MCF 10A (cell line): ENCODE results near the gene SHLD1. TPM values are rescaled to one million over a fixed set of nuclear protein-coding genes. Genes with fewer than 3 reads are reported as not detected.
A peak's percentile ranks its signal among the peaks of the same experiment; 100 is the strongest.

Experiments used
- BruUV-seq: library from RNA; stranded (reverse); fragments of 400-500 nt; replicated peaks from 2 replicates; lab custom pipeline; 2021; lab: Mats Ljungman, UMichigan
- CTCF ChIA-PET: fragments of 300-600 bp; sonication (Branson Sonifier 250); formaldehyde crosslinking; extraction: SDS; loops from one replicate; lab custom pipeline; 2021; ENCODE audit warnings: antibody characterized with exemption, inconsistent platforms; lab: Yijun Ruan, JAX
- POLR2A ChIA-PET: fragments of 300-600, 350-650 bp; sonication (Branson Sonifier 250); formaldehyde crosslinking; extraction: SDS; loops from one replicate; lab custom pipeline; 2020; ENCODE audit warnings: antibody characterized with exemption, inconsistent platforms; lab: Yijun Ruan, JAX
- DNase-seq: peaks from one replicate; pipeline ENCODE4 v3.0.0-alpha.2; 2018; ENCODE audit not compliant: unreplicated experiment
- H3K27ac Mint-ChIP-seq: one replicate; pipeline ENCODE4 v1.8.0; 2022; ENCODE audit warnings: mild to moderate bottlenecking, low read depth, mixed read lengths; ENCODE audit not compliant: unreplicated experiment
- H3K27me3 Mint-ChIP-seq: one replicate; pipeline ENCODE4 v1.8.0; 2022; ENCODE audit warnings: mixed read lengths; ENCODE audit not compliant: insufficient read depth, unreplicated experiment
- H3K36me3 Mint-ChIP-seq: one replicate; pipeline ENCODE4 v1.8.0; 2022; ENCODE audit warnings: mild to moderate bottlenecking, moderate library complexity, mixed read lengths; ENCODE audit not compliant: insufficient read depth, unreplicated experiment
- H3K4me1 Mint-ChIP-seq: one replicate; pipeline ENCODE4 v1.8.0; 2022; ENCODE audit warnings: mixed read lengths; ENCODE audit not compliant: insufficient read depth, unreplicated experiment
- H3K4me3 Mint-ChIP-seq: one replicate; pipeline ENCODE4 v1.8.0; 2022; ENCODE audit warnings: mild to moderate bottlenecking, moderate library complexity, mixed read lengths; ENCODE audit not compliant: unreplicated experiment
- H3K9me3 Mint-ChIP-seq: one replicate; pipeline ENCODE4 v1.8.0; 2022; ENCODE audit warnings: mixed read lengths; ENCODE audit not compliant: unreplicated experiment
- intact Hi-C: fragments of 100-400 bp; cut with micrococcal nuclease; formaldehyde crosslinking; loops from 2 replicates; pipeline ENCODE4 v1.14.1; 2022
- total RNA-seq: library from RNA; stranded (reverse); gene quantifications from 2 replicates; pipeline ENCODE4 v1.2.3, GENCODE V29; 2022
- TF ChIP-seq, protein P1 (sequence below): fragments of 200-600 bp; IDR thresholded peaks from one replicate; pipeline ENCODE4 v1.8.0; 2022; ENCODE audit warnings: antibody characterized with exemption, mild to moderate bottlenecking; ENCODE audit not compliant: unreplicated experiment

SHLD1 gene
- total RNA-seq, 1 experiment from 2014 or later: 2.3 TPM

DNA sequence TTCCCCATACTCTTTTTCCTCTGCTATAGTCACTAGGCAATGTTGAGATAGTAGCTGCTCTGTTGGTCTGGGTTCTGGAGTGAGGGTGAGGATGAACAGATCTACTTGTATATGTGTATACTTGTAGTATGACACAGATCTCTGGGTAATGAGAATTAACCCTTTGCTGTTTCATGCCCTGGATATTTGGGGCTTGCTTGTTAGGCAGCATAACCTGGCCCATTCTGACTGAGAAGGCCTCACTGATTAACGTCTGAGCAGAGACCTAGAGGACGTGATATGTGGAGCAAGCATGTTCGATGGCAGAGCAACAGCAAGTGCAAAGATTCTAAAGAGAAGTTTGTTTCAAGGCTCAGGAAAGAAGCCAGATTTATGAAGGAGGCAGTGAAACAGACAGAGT is 105.7 kb downstream of the SHLD1 start:
- H3K4me3 Mint-ChIP-seq: no peak overlapping the region
- intact Hi-C loops: no loop called here
- H3K4me1 Mint-ChIP-seq: peaks cover 6% of the 10 kb centered on the region
- BruUV-seq: no TSS peak
- TF ChIP-seq, protein P1, sequence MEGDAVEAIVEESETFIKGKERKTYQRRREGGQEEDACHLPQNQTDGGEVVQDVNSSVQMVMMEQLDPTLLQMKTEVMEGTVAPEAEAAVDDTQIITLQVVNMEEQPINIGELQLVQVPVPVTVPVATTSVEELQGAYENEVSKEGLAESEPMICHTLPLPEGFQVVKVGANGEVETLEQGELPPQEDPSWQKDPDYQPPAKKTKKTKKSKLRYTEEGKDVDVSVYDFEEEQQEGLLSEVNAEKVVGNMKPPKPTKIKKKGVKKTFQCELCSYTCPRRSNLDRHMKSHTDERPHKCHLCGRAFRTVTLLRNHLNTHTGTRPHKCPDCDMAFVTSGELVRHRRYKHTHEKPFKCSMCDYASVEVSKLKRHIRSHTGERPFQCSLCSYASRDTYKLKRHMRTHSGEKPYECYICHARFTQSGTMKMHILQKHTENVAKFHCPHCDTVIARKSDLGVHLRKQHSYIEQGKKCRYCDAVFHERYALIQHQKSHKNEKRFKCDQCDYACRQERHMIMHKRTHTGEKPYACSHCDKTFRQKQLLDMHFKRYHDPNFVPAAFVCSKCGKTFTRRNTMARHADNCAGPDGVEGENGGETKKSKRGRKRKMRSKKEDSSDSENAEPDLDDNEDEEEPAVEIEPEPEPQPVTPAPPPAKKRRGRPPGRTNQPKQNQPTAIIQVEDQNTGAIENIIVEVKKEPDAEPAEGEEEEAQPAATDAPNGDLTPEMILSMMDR: no peak
- ChIA-PET CTCF (no interaction called here), POLR2A (no interaction called here)
- H3K27me3 Mint-ChIP-seq: no peaks in the 10 kb centered on the region
- peaks cover 6% of the 10 kb centered on the region for H3K36me3 Mint-ChIP-seq
- DNase-seq: no peak
- no peak overlapping the region for H3K27ac Mint-ChIP-seq
- H3K9me3 Mint-ChIP-seq: no peaks in the 10 kb centered on the region

DNA sequence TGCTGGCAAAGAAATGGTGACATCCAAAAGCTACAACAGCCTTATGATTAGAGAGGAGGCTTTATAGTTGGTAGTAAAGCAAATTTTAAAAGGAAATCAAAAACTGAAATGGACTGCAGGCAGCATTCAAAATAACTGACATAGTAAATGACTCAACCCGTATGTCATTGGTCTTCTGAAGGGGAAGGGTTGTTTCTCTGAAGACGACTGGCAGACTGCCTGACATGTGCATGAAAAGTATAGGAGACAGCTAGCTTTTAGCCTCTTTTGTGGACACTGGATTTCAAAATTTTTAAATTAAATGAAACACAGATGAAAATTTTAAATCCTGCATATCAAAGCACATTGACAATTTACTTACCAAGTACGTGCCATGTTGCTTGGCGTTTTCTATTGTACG is 109.4 kb downstream of the SHLD1 start:
- intact Hi-C loops: no loop called here
- H3K27ac Mint-ChIP-seq: no peak overlapping the region
- POLR2A ChIA-PET: interaction anchor here (0.5 to 0.8 kb wide), 3 partner anchors 29 to 227 kb away, joined by 3 to 4 read pairs (median 3); no protein-coding TSS in a partner anchor
- H3K36me3 Mint-ChIP-seq: peaks cover 7% of the 10 kb centered on the region
- no peaks in the 10 kb centered on the region for H3K27me3 Mint-ChIP-seq
- peaks cover 26% of the 10 kb centered on the region for H3K4me1 Mint-ChIP-seq
- TF ChIP-seq, protein P1: no peak
- no peak overlapping the region for H3K4me3 Mint-ChIP-seq
- H3K9me3 Mint-ChIP-seq: no peaks in the 10 kb centered on the region
- CTCF ChIA-PET: interaction anchor here (0.6 to 0.7 kb wide), 3 partner anchors 28 to 162 kb away, joined by 3 to 4 read pairs (median 3); no protein-coding TSS in a partner anchor
- DNase-seq: peak; percentile 79
- no TSS peak for BruUV-seq

DNA sequence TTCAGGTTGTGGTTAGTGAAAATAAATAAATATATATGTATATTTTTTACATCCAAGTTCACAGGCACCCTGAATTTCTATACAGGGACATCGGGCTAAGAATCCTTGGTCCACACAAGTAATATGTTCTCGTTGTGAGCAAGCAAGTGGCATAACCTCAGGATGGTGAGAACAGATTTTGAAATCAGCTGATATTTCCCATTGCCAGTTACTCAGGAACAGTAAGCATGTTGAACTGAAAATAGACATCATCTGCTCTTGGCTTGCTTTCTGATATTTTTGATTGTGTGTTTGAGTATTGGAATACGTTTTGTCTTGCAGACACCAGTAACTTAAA is 112.5 kb downstream of the SHLD1 start:
- Mint-ChIP-seq H3K27ac (peak overlapping the region; percentile 82), H3K4me3 (peak overlapping the region; percentile 10), H3K27me3 (no peaks in the 10 kb centered on the region), H3K36me3 (peaks cover 12% of the 10 kb centered on the region), H3K4me1 (peaks cover 39% of the 10 kb centered on the region), H3K9me3 (no peaks in the 10 kb centered on the region)
- POLR2A ChIA-PET: interaction anchor here (0.7 to 1.7 kb wide), 5 partner anchors 12 to 70 kb away, joined by 3 to 8 read pairs (median 3); no protein-coding TSS in a partner anchor
- TSS peak; percentile 99 for BruUV-seq
- CTCF ChIA-PET: no interaction called here
- intact Hi-C loops: no loop called here
- DNase-seq: peak; percentile 17
- TF ChIP-seq, protein P1: no peak

DNA sequence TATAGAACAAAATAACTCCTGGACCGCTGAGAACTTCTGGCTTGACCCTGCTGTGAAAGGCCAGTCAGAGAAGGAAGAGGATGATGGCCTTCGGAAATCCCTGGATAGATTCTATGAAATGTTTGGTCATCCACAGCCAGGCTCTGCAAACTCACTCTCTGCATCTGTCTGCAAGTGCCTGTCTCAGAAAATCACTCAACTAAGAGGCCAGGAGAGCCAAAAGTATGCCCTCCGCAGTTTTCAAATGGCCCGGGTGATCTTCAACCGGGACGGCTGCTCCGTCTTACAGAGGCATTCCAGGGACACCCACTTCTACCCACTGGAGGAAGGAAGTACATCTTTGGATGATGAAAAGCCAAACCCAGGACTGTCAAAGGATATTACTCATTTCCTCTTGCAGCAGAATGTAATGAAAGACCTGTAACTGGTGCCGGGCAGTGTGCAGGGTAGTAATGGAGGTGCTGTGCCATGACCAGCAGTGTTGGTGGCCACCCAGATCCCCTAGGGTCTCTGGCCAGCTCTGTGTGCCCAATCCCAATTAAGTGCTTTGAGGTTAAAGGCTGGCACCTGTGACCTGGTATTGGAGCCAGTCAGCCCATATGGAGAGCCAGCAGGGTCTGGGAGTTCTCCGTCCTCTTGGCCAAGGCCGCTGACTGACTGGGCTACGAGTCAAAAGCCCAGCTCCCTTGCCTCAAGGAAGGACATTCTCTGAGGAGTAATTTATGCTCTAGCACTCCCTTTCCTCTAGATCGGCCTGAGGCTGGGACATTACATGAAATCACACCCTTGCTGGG is 113.0 kb downstream of the SHLD1 start:
- Mint-ChIP-seq H3K27ac (peak overlapping the region; percentile 82), H3K4me3 (peak overlapping the region; percentile 10), H3K36me3 (peaks cover 12% of the 10 kb centered on the region), H3K9me3 (no peaks in the 10 kb centered on the region), H3K27me3 (no peaks in the 10 kb centered on the region), H3K4me1 (peaks cover 39% of the 10 kb centered on the region)
- ChIA-PET POLR2A (interaction anchor here (0.6 to 1.7 kb wide), 12 partner anchors 12 to 1157 kb away, joined by 3 to 8 read pairs (median 3); no protein-coding TSS in a partner anchor), CTCF (interaction anchor here (1.1 kb wide), 1 partner anchor 60 kb away, joined by 3 read pairs; no protein-coding TSS in a partner anchor)
- intact Hi-C loops: no loop called here
- BruUV-seq: TSS peak; percentile 96
- peak; percentile 90 for DNase-seq
- TF ChIP-seq, protein P1: no peak
